GM12891 (cell line): ENCODE measurements around the gene CASS4.

Experiments used
- POLR2A ChIP-seq: IDR thresholded peaks from 2 replicates; pipeline ENCODE4 v1.6.1; 2011; ENCODE audit warnings: low read depth, low read length, control low read depth
- POLR2AphosphoS5 ChIP-seq: IDR thresholded peaks from 2 replicates; pipeline ENCODE4 v1.6.1; 2011; ENCODE audit warnings: low read depth, low read length, control low read depth

GRCh38 chr20:56467968-56468315, 55.9 kb downstream of the CASS4 start:
- no peak for TF ChIP-seq POLR2A
- TF ChIP-seq POLR2AphosphoS5, result no peak
